GM19467 (cell line): ENCODE measurements around the gene DIP2A.
"Not testable (repeated sequence)": the region's sequence is repeated elsewhere in the genome, so short reads cannot be mapped to it uniquely, and the experiment has no call there.

Experiments
- ATAC-seq: cut with Tn5 transposase; IDR thresholded peaks from one replicate; pipeline ENCODE4 v1.9.1; 2021; ENCODE audit warnings: mild to moderate bottlenecking, moderate library complexity; ENCODE audit not compliant: unreplicated experiment

DIP2A gene

GRCh38 chr21:46448108-46448507 lies 10.6 kb upstream of the DIP2A start:
- ATAC-seq, result no peak

GRCh38 chr21:46448855-46449254 lies 9.8 kb upstream of the DIP2A start:
- not testable (repeated sequence) for ATAC-seq

GRCh38 chr21:46452710-46453109 lies 6.0 kb upstream of the DIP2A start:
- no peak for ATAC-seq

- no peak for ATAC-seq
Observed at GRCh38 chr21:46454142-46454541, 4.5 kb upstream of the DIP2A start.

GRCh38 chr21:46454634-46455390 lies 3.9 kb upstream of the DIP2A start:
- ATAC-seq, result no peak

- ATAC-seq, result no peak
Observed at GRCh38 chr21:46455575-46456385, 2.9 kb upstream of the DIP2A start.

GRCh38 chr21:46456750-46457149 lies 1.9 kb upstream of the DIP2A start:
- no peak for ATAC-seq

- peak; percentile 20 for ATAC-seq
Observed at GRCh38 chr21:46457801-46458314, 833 bp upstream of the DIP2A start.

GRCh38 chr21:46459024-46459355 lies 299 bp downstream of the DIP2A start:
- no peak for ATAC-seq

GRCh38 chr21:46459356-46460112 lies 843 bp downstream of the DIP2A start:
- ATAC-seq, result no peak

- ATAC-seq, result no peak
Observed at GRCh38 chr21:46461909-46462308, 3.2 kb downstream of the DIP2A start.

- not testable (repeated sequence) for ATAC-seq
Observed at GRCh38 chr21:46465153-46465552, 6.5 kb downstream of the DIP2A start.

- ATAC-seq, result no peak
Observed at GRCh38 chr21:46465651-46466050, 7.0 kb downstream of the DIP2A start.

GRCh38 chr21:46468108-46468774 lies 9.6 kb downstream of the DIP2A start:
- no peak for ATAC-seq

- no peak for ATAC-seq
Observed at GRCh38 chr21:46469275-46469674, 10.6 kb downstream of the DIP2A start.

- no peak for ATAC-seq
Observed at GRCh38 chr21:46471514-46471913, 12.8 kb downstream of the DIP2A start.

GRCh38 chr21:46472246-46472645 lies 13.6 kb downstream of the DIP2A start:
- no peak for ATAC-seq

GRCh38 chr21:46474382-46474781 lies 15.7 kb downstream of the DIP2A start:
- ATAC-seq, result no peak

- no peak for ATAC-seq
Observed at GRCh38 chr21:46475296-46475695, 16.6 kb downstream of the DIP2A start.

- ATAC-seq, result no peak
Observed at GRCh38 chr21:46477765-46478164, 19.1 kb downstream of the DIP2A start.

GRCh38 chr21:46478910-46479309 lies 20.2 kb downstream of the DIP2A start:
- ATAC-seq, result no peak
